Ishikawa (cell line): ENCODE measurements around the gene PPIA.

Experiments used
- CEBPB ChIP-seq: IDR thresholded peaks from 2 replicates; pipeline ENCODE4 v1.6.1; 2012
- CREB1 ChIP-seq: IDR thresholded peaks from 2 replicates; pipeline ENCODE4 v1.6.1; 2012; ENCODE audit warnings: low read depth
- EGR1 ChIP-seq: IDR thresholded peaks from 2 replicates; pipeline ENCODE4 v1.6.1; 2012
- EP300 ChIP-seq: IDR thresholded peaks from 2 replicates; pipeline ENCODE4 v1.6.1; 2012; ENCODE audit warnings: borderline replicate concordance
- FOXM1 ChIP-seq: IDR thresholded peaks from 2 replicates; pipeline ENCODE4 v1.6.1; 2012; ENCODE audit warnings: low read depth, borderline replicate concordance
- MAX ChIP-seq: IDR thresholded peaks from 2 replicates; pipeline ENCODE4 v1.6.1; 2012
- NFIC ChIP-seq: IDR thresholded peaks from 2 replicates; pipeline ENCODE4 v1.6.1; 2012
- RAD21 ChIP-seq: IDR thresholded peaks from 2 replicates; pipeline ENCODE4 v1.6.1; 2012; ENCODE audit warnings: low read depth
- REST ChIP-seq: IDR thresholded peaks from 2 replicates; pipeline ENCODE4 v1.6.1; 2012; ENCODE audit warnings: low read depth, mild to moderate bottlenecking
- TAF1 ChIP-seq: IDR thresholded peaks from 2 replicates; pipeline ENCODE4 v1.6.1; 2012; ENCODE audit warnings: low read depth, mild to moderate bottlenecking
- TCF12 ChIP-seq: IDR thresholded peaks from 2 replicates; pipeline ENCODE4 v1.6.1; 2012; ENCODE audit warnings: low read depth
- TEAD4 ChIP-seq: IDR thresholded peaks from 2 replicates; pipeline ENCODE4 v1.6.1; 2012
- USF1 ChIP-seq: IDR thresholded peaks from 2 replicates; pipeline ENCODE4 v1.6.1; 2012
- YY1 ChIP-seq: IDR thresholded peaks from 2 replicates; pipeline ENCODE4 v1.6.1; 2012; ENCODE audit warnings: low read depth
- ZBTB7A ChIP-seq: IDR thresholded peaks from 2 replicates; pipeline ENCODE4 v1.6.1; 2012; ENCODE audit warnings: low read depth

PPIA gene

GRCh38 chr7:44801890-44802289, 5.4 kb downstream of the PPIA start:
- TF ChIP-seq ZBTB7A (no peak), FOXM1 (no peak), USF1 (no peak), TCF12 (no peak), CEBPB (no peak), EP300 (no peak), NFIC (no peak), CREB1 (no peak), REST (no peak), MAX (no peak), TAF1 (no peak), YY1 (no peak), RAD21 (no peak), TEAD4 (no peak), EGR1 (no peak)

- TF ChIP-seq TCF12 (no peak), EP300 (no peak)
Measured at GRCh38 chr7:44802418-44803025, 6.0 kb downstream of the PPIA start.

- TF ChIP-seq RAD21 (no peak), USF1 (no peak), EP300 (no peak), YY1 (no peak), TEAD4 (no peak), MAX (no peak), FOXM1 (no peak), ZBTB7A (no peak)
Measured at GRCh38 chr7:44805950-44806349, 9.5 kb downstream of the PPIA start.

GRCh38 chr7:44808914-44809393, 12.5 kb downstream of the PPIA start:
- TF ChIP-seq REST (no peak), EP300 (no peak), EGR1 (no peak), CEBPB (no peak), RAD21 (no peak), TCF12 (no peak), TAF1 (no peak), YY1 (no peak), ZBTB7A (no peak), TEAD4 (no peak)

- no peak for TF ChIP-seq TCF12
- no peak for TF ChIP-seq EP300
- TF ChIP-seq CREB1 = no peak
- TF ChIP-seq YY1 = no peak
- TF ChIP-seq RAD21 = no peak
- TF ChIP-seq ZBTB7A = no peak
- no peak for TF ChIP-seq CEBPB
- TF ChIP-seq TEAD4 = no peak
- TF ChIP-seq REST = no peak
- TF ChIP-seq NFIC = no peak
- TF ChIP-seq MAX = no peak
- no peak for TF ChIP-seq TAF1
- TF ChIP-seq EGR1 = no peak
- no peak for TF ChIP-seq USF1
- no peak for TF ChIP-seq FOXM1
Measured at GRCh38 chr7:44811093-44811492, 14.6 kb downstream of the PPIA start.
